ENCODE results near the gene ADAM12. TPM values are rescaled to one million over a fixed set of nuclear protein-coding genes. Genes with fewer than 3 reads are reported as not detected.

The ADAM12 gene
- total RNA-seq, 1 donor from 2014 or later = 3.7 TPM

- no peak for DNase-seq (ENCODE audit: extremely low spot score in 2 of 2)
- no peaks in the 10 kb centered on the region for H3K36me3 ChIP-seq
- intact Hi-C loops (cut with DNase I) = no loop called here
Measured at GRCh38 chr10:126331101-126331500, 57.2 kb downstream of the ADAM12 start.

DNA sequence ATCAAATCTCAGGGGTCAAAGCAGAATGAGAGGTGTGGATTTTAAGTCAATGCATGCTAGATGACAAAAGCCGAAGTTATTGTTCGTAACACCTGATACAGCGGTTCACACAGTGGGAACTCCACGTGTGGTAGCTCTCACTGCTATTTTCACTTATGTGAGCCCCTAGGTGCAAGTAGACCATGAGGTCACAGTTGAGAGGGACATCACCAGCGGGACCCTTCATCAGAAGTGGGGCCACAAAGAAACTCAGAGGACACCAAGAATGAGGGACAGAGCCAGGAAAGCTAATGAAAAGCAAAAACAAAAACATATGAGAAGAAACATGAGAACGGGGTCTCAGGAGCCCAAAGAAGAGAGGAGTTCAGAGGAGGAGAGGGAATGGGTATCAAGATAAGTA, 63.5 kb downstream of the ADAM12 start:
- TF ChIP-seq CTCF (IDR thresholded peaks at IDR 0.05) = no peak
- H3K4me3 ChIP-seq = no peak overlapping the region
- no peaks in the 10 kb centered on the region for H3K4me1 ChIP-seq
- H3K27me3 ChIP-seq = no peaks in the 10 kb centered on the region
- intact Hi-C loops (cut with DNase I) = no loop called here
- DNase-seq (ENCODE audit: extremely low spot score in 2 of 2) = no peak
- no peak overlapping the region for H3K27ac ChIP-seq
- no peaks in the 10 kb centered on the region for H3K36me3 ChIP-seq
- no peaks in the 10 kb centered on the region for H3K9me3 ChIP-seq

More at GRCh38 chr10:126331101-126331500, 57.2 kb downstream of the ADAM12 start:
- H3K9me3 ChIP-seq = no peaks in the 10 kb centered on the region
- H3K27ac ChIP-seq = no peak overlapping the region
- TF ChIP-seq CTCF (IDR thresholded peaks at IDR 0.05) = no peak
- no peak for TF ChIP-seq POLR2A (IDR thresholded peaks at IDR 0.05)
- no peak for TF ChIP-seq POLR2AphosphoS5 (IDR thresholded peaks at IDR 0.05; ENCODE audit: insufficient read depth in 1 of 2, low read depth in 1 of 2)
- H3K4me1 ChIP-seq = no peaks in the 10 kb centered on the region
- no peaks in the 10 kb centered on the region for H3K27me3 ChIP-seq
- H3K4me3 ChIP-seq = no peak overlapping the region

DNA sequence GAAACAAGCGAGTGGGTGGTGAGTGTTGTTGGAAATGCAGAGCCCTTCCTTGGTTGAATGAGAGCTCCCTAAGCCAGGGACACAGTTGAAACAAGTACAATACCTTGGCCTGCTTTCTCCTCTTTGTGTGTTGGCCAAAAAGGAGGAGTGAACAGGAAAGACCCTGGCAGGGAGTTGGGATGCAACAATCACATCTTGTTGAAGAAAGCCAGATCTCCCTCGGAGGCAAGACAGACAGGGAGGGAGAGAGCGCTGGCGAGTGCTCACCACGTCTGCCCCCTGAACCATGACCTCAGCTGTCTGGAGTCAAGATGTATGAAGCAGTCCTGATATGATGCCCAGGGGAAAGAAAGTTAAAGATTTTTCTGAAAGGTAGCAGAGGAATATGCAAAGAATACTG, 66.8 kb downstream of the ADAM12 start:
- no peaks in the 10 kb centered on the region for H3K36me3 ChIP-seq
- H3K27me3 ChIP-seq = no peaks in the 10 kb centered on the region
- no peak for TF ChIP-seq POLR2A (IDR thresholded peaks at IDR 0.05)
- TF ChIP-seq CTCF (IDR thresholded peaks at IDR 0.05) = no peak
- no peak for TF ChIP-seq POLR2AphosphoS5 (IDR thresholded peaks at IDR 0.05; ENCODE audit: insufficient read depth in 1 of 2, low read depth in 1 of 2)
- no peaks in the 10 kb centered on the region for H3K4me1 ChIP-seq
- no peak overlapping the region for H3K27ac ChIP-seq
- intact Hi-C loops (cut with DNase I) = no loop called here
- H3K9me3 ChIP-seq = no peaks in the 10 kb centered on the region
- DNase-seq (ENCODE audit: extremely low spot score in 2 of 2) = no peak
- no peak overlapping the region for H3K4me3 ChIP-seq

DNA sequence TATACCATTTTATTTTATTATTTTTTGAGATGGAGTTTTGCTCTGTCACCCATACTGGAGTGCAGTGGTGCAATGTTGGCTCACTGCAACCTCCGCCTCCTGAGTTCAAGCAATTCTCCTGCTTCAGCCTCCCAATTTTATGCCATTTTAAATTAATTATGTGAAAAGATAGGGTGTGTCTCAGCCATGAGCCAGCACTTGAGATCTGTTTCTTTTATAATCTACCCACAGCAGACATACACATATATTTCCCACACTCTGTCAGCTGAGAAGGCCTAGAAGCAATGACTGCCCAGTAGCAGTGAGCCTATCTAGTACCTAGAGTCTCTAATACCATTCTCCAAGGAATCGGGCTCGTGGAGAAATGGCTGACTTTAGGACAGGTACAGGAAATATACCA, 70.5 kb downstream of the ADAM12 start:
- no peaks in the 10 kb centered on the region for H3K9me3 ChIP-seq
- intact Hi-C loops (cut with DNase I) = no loop called here
- peak in 1 of 2 donors; percentile 1 for DNase-seq (ENCODE audit: extremely low spot score in 2 of 2)
- H3K4me3 ChIP-seq = no peak overlapping the region
- no peaks in the 10 kb centered on the region for H3K36me3 ChIP-seq
- no peak overlapping the region for H3K27ac ChIP-seq
- H3K27me3 ChIP-seq = no peaks in the 10 kb centered on the region
- no peak for TF ChIP-seq CTCF (IDR thresholded peaks at IDR 0.05)
- TF ChIP-seq POLR2AphosphoS5 (IDR thresholded peaks at IDR 0.05; ENCODE audit: insufficient read depth in 1 of 2, low read depth in 1 of 2) = no peak
- no peak for TF ChIP-seq POLR2A (IDR thresholded peaks at IDR 0.05)
- peaks cover 9% of the 10 kb centered on the region for H3K4me1 ChIP-seq

GRCh38 chr10:126315494-126316177, 72.6 kb downstream of the ADAM12 start:
- TF ChIP-seq CTCF (IDR thresholded peaks at IDR 0.05) (no peak), POLR2AphosphoS5 (IDR thresholded peaks at IDR 0.05; ENCODE audit: insufficient read depth in 1 of 2, low read depth in 1 of 2) (no peak), POLR2A (IDR thresholded peaks at IDR 0.05) (no peak)
- intact Hi-C loops (cut with DNase I) = no loop called here
- H3K4me1 ChIP-seq = peaks cover 9% of the 10 kb centered on the region
- H3K27me3 ChIP-seq = no peaks in the 10 kb centered on the region
- no peak overlapping the region for H3K4me3 ChIP-seq
- H3K27ac ChIP-seq = no peak overlapping the region
- H3K9me3 ChIP-seq = no peaks in the 10 kb centered on the region
- DNase-seq (ENCODE audit: extremely low spot score in 2 of 2) = no peak
- H3K36me3 ChIP-seq = no peaks in the 10 kb centered on the region
